A549 (cell line): Measurements from ENCODE around the gene AWAT1. TPM values are rescaled to one million over a fixed set of nuclear protein-coding genes. Genes with fewer than 3 reads are reported as not detected.
"Not testable (repeated sequence)": the region's sequence is repeated elsewhere in the genome, so short reads cannot be mapped to it uniquely, and the experiment has no call there.

Source experiments
- ATAC-seq, 2 experiments: fragments of 200-7000 bp in 1 of 2; fragments of >200 bp in 1 of 2; cut with Nextera tagmentation in 1 of 2; cut with Tn5 transposase in 1 of 2; 3 replicates each; pipeline versions ENCODE4 v1.8.0 to v1.9.1; 2018 to 2020; ENCODE audit warnings: mild to moderate bottlenecking in 1 of 2, moderate library complexity in 1 of 2
- CTCF ChIA-PET: fragments of 300-600 bp; sonication (Branson Sonifier 250); formaldehyde crosslinking; extraction: SDS; loops from one replicate; lab custom pipeline; 2021; ENCODE audit warnings: antibody characterized with exemption, inconsistent platforms; lab: Yijun Ruan, JAX
- POLR2A ChIA-PET: fragments of 350-600 bp; formaldehyde crosslinking; extraction: SDS; loops from one replicate; lab custom pipeline; 2021; ENCODE audit warnings: antibody characterized with exemption, inconsistent platforms; lab: Yijun Ruan, JAX
- DNase-seq, 2 experiments: peaks; one replicate each; pipeline versions ENCODE4 v3.0.0 to v3.0.0-alpha.2; 2011 to 2016; ENCODE audit warnings: low read depth in 1 of 2, low spot score in 1 of 2
- FAIRE-seq: peaks from 2 replicates; lab custom pipeline; 2011; peaks lifted over from hg19 to GRCh38; lab: Jason Lieb, UNC
- H3K27ac ChIP-seq, 2 experiments: fragments of >200 bp; sonication (Bioruptor Twin); formaldehyde crosslinking; 3 replicates each; pipeline ENCODE4 v1.5.1; 2016 to 2017
- H3K4me1 ChIP-seq: fragments of >200 bp; sonication (Bioruptor Twin); formaldehyde crosslinking; 3 replicates; pipeline ENCODE4 v1.6.1; 2016
- H3K4me2 ChIP-seq: fragments of >200 bp; sonication (Bioruptor Twin); formaldehyde crosslinking; 3 replicates; pipeline ENCODE4 v1.6.1; 2016
- H3K4me3 ChIP-seq: fragments of >200 bp; sonication (Bioruptor Twin); formaldehyde crosslinking; 3 replicates; pipeline ENCODE4 v1.5.1; 2016
- H3K9me3 ChIP-seq: fragments of >200 bp; sonication (Bioruptor Twin); formaldehyde crosslinking; 3 replicates; pipeline ENCODE4 v1.6.1; 2016
- BHLHE40 ChIP-seq: IDR thresholded peaks from 2 replicates; pipeline ENCODE4 v1.6.1; 2012; ENCODE audit warnings: low read depth, low read length, inconsistent platforms
- CBX8 ChIP-seq: fragments of 200-600 bp; sonication (generic); IDR thresholded peaks from 2 replicates; pipeline ENCODE4 v1.6.1; 2016
- CEBPB ChIP-seq, 2 experiments: fragments of >200 bp in 1 of 2; sonication (Bioruptor Twin) in 1 of 2; formaldehyde crosslinking in 1 of 2; IDR thresholded peaks; 2 replicates each; pipeline ENCODE4 v1.6.1; 2012 to 2016
- CHD2 ChIP-seq: fragments of 150-350 bp; IDR thresholded peaks from 2 replicates; pipeline ENCODE4 v1.6.1; 2014; ENCODE audit warnings: low read length; ENCODE audit not compliant: partially characterized antibody
- CHD4 ChIP-seq: fragments of 200-600 bp; sonication (generic); IDR thresholded peaks from 2 replicates; pipeline ENCODE4 v1.6.1; 2016; ENCODE audit warnings: antibody characterized with exemption, mild to moderate bottlenecking, borderline replicate concordance
- EHMT2 ChIP-seq: fragments of 200-600 bp; sonication (generic); IDR thresholded peaks from 2 replicates; pipeline ENCODE4 v1.6.1; 2016; ENCODE audit warnings: antibody characterized with exemption, low read depth, mild to moderate bottlenecking, moderate library complexity
- ELK1 ChIP-seq: fragments of 150-350 bp; IDR thresholded peaks from 2 replicates; pipeline ENCODE4 v1.6.1; 2014; ENCODE audit warnings: low read depth, mild to moderate bottlenecking, low read length
- ESRRA ChIP-seq: fragments of 150-350 bp; IDR thresholded peaks from 2 replicates; pipeline ENCODE4 v1.6.1; 2014; ENCODE audit warnings: mild to moderate bottlenecking, low read length, borderline replicate concordance
- FOXS1 ChIP-seq: fragments of 250-450 bp; sonication (Bioruptor Pico); IDR thresholded peaks from 2 replicates; pipeline ENCODE4 v1.5.0; 2020; ENCODE audit warnings: mild to moderate bottlenecking, moderate library complexity
- GATA3 ChIP-seq: IDR thresholded peaks from 2 replicates; pipeline ENCODE4 v1.6.1; 2012; ENCODE audit warnings: borderline replicate concordance
- HOXB13 ChIP-seq: fragments of 250-450 bp; sonication (Bioruptor Pico); IDR thresholded peaks from 2 replicates; pipeline ENCODE4 v1.5.0; 2020; ENCODE audit warnings: low read depth, mild to moderate bottlenecking, moderate library complexity
- HOXB5 ChIP-seq: fragments of 250-450 bp; sonication (Bioruptor Pico); IDR thresholded peaks from 2 replicates; pipeline ENCODE4 v1.5.0; 2020; ENCODE audit warnings: mild to moderate bottlenecking, moderate library complexity
- JUN ChIP-seq, 2 experiments: fragments of >200 bp; sonication (Bioruptor Twin); formaldehyde crosslinking; IDR thresholded peaks; 2 replicates in 1 of 2; 3 replicates in 1 of 2; pipeline ENCODE4 v1.6.1; 2016 to 2017
- KDM1A ChIP-seq: fragments of 200-600 bp; sonication (generic); IDR thresholded peaks from 2 replicates; pipeline ENCODE4 v1.6.1; 2016; ENCODE audit warnings: low read depth, mild to moderate bottlenecking
- PHF8 ChIP-seq: fragments of 200-600 bp; sonication (generic); IDR thresholded peaks from 2 replicates; pipeline ENCODE4 v1.6.1; 2016; ENCODE audit warnings: low read depth, mild to moderate bottlenecking, antibody characterized with exemption, moderate library complexity, borderline replicate concordance
- POLR2AphosphoS2 ChIP-seq: conservative IDR thresholded peaks from 2 replicates; pipeline ENCODE4 v1.6.1; 2012; ENCODE audit warnings: low read length, improper control_type of control experiment, inconsistent platforms
- RCOR1 ChIP-seq: fragments of 150-350 bp; IDR thresholded peaks from 2 replicates; pipeline ENCODE4 v1.6.1; 2014; ENCODE audit warnings: antibody characterized with exemption, low read length, low read depth
- RFX5 ChIP-seq: fragments of 450-650 bp; IDR thresholded peaks from 2 replicates; pipeline ENCODE4 v1.7.1; 2014; ENCODE audit warnings: antibody characterized with exemption, mild to moderate bottlenecking, moderate library complexity
- RNF2 ChIP-seq: fragments of 200-600 bp; sonication (generic); IDR thresholded peaks from 2 replicates; pipeline ENCODE4 v1.6.1; 2016; ENCODE audit warnings: low read depth, mild to moderate bottlenecking, antibody characterized with exemption, moderate library complexity, borderline replicate concordance
- SREBF2 ChIP-seq: fragments of 450-650 bp; IDR thresholded peaks from 2 replicates; pipeline ENCODE4 v1.6.1; 2014; ENCODE audit warnings: mild to moderate bottlenecking, moderate library complexity
- USF2 ChIP-seq: fragments of 450-650 bp; IDR thresholded peaks from 2 replicates; pipeline ENCODE4 v1.6.1; 2014; ENCODE audit warnings: antibody characterized with exemption
- ZFP36 ChIP-seq: fragments of 450-650 bp; IDR thresholded peaks from 2 replicates; pipeline ENCODE4 v1.6.1; 2014; ENCODE audit warnings: borderline replicate concordance; ENCODE audit not compliant: partially characterized antibody
- ZNF302 ChIP-seq: fragments of 250-450 bp; sonication (Bioruptor Pico); IDR thresholded peaks from 2 replicates; pipeline ENCODE4 v1.9.0; 2021; ENCODE audit warnings: inconsistent platforms, mild to moderate bottlenecking, moderate library complexity
- WGBS: methylation state at CpG from one replicate; pipeline ENCODE4 v1.1.6; 2017; ENCODE audit errors: missing lambda C conversion rate; 5-methylcytosine and 5-hydroxymethylcytosine counted together
- polyA plus RNA-seq, 4 experiments: library from polyadenylated mRNA; depleted of rRNA in 3 of 4; stranded (reverse); fragments of >200 nt; fragmentation: RNase III in 1 of 4; extraction: RNeasy Plus Mini Kit Qiagen cat#74134 plus additional on column Dnase treatment in 1 of 4; gene quantifications; 2 replicates in 3 of 4; 3 replicates in 1 of 4; pipeline ENCODE4 v1.2.3, GENCODE V29; 2011 to 2017
- TF ChIP-seq, protein P1 (sequence below): fragments of 250-450 bp; sonication (Bioruptor Pico); IDR thresholded peaks from 2 replicates; pipeline ENCODE4 v1.5.0; 2021; ENCODE audit warnings: mild to moderate bottlenecking, moderate library complexity, borderline replicate concordance
- TF ChIP-seq, protein P2 (sequence below): IDR thresholded peaks from 2 replicates; pipeline ENCODE4 v1.6.1; 2012
- TF ChIP-seq, protein P3 (sequence below): fragments of >200 bp; sonication (Bioruptor Twin); formaldehyde crosslinking; IDR thresholded peaks from 3 replicates; pipeline ENCODE4 v1.6.1; 2016

Gene AWAT1
- polyA plus RNA-seq, 2 of the 4 experiments (the other 2 are of a cell fraction): not detected

DNA sequence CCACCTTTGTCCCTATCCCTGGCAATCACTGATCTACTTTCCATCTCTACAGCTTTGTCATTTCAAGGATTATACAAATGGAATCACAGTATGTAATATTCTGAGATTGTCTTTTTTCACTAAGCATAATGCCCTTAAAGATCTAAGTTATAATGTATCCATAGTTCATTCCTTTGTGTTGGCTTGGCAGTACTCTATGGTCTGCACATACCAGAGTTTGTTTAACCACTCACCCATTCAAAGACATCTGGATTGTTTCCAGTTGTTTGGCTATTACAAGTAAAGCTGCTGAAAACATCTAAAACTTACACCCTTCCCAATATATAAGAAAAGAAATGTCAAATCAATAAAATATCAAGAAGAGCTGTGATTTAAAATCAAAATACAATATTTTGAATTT is 26.0 kb upstream of the AWAT1 start:
- no peak for FAIRE-seq
- Histone ChIP-seq H3K4me3 (no peak overlapping the region), H3K9me3 (no peaks in the 10 kb centered on the region), H3K4me1 (no peaks in the 10 kb centered on the region), H3K4me2 (no peak overlapping the region), H3K27ac (no peak overlapping the region)
- ATAC-seq: no peak
- no peak for DNase-seq
- POLR2A ChIA-PET: no interaction called here
- CTCF ChIA-PET: no interaction called here
- TF ChIP-seq ZNF302 (CRISPR knock-in tag) (no peak), FOXS1 (CRISPR knock-in tag) (no peak), POLR2AphosphoS2 (no peak), RNF2 (no peak)

DNA sequence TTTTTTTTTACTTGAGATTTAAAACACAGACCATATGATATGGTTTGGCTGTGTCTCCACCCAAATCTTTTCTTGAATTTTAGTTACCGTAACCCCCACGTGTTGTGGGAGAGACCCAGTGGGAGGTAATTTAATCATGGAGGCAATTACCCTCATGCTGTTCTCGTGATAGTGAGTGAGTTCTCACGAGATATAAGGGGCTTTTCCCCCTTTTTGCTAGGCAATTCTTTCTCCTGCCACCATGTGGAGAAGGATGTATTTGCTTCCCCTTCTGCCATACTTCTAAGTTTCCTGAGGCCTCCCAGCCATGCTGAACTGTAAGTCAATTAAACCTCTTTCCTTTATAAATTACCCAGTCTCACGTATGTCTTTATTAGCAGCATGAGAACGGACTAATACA is 24.9 kb upstream of the AWAT1 start:
- H3K9me3 ChIP-seq, H3K4me3 ChIP-seq, ATAC-seq, H3K4me2 ChIP-seq, H3K4me1 ChIP-seq, FAIRE-seq, POLR2A ChIA-PET, H3K27ac ChIP-seq: not testable (repeated sequence)
- peak in 1 of 2 experiments; percentile 9 for DNase-seq
- WGBS: 41% methylated on average over 6 of the region's 6 CpGs
- CTCF ChIA-PET: interaction anchor here (0.6 kb wide), 1 partner anchor 53 kb away, joined by 3 read pairs; no protein-coding TSS in a partner anchor

GRCh38 chrX:70219938-70220764 is 14.3 kb upstream of the AWAT1 start:
- 10% methylated on average over 4 of the region's 5 CpGs for WGBS
- POLR2A ChIA-PET: interaction anchor here (1.1 kb wide), 1 partner anchor 87 kb away, joined by 4 read pairs; the partner anchor contains the start of gene IGBP1
- peak; percentile 98 for ATAC-seq
- H3K4me3 ChIP-seq: no peak overlapping the region
- H3K27ac ChIP-seq: peak overlapping the region; percentile 60 to 63; a peak in 4 of 6 replicates
- peaks cover 15% of the 10 kb centered on the region for H3K4me1 ChIP-seq
- no peaks in the 10 kb centered on the region for H3K9me3 ChIP-seq
- peak; percentile 99 for FAIRE-seq
- peak overlapping the region; percentile 56 for H3K4me2 ChIP-seq
- peak; percentile 64 to 95 for DNase-seq
- CTCF ChIA-PET: interaction anchor here (1.2 to 1.6 kb wide), 2 partner anchors 53 to 87 kb away, joined by 3 to 5 read pairs; partner anchors contain the start of gene IGBP1
- TF ChIP-seq ELK1 (no peak), CHD2 (no peak), JUN (IDR thresholded peaks at IDR 0.05) (peak; percentile 83 to 88; a peak in 4 of 5 replicates), CBX8 (no peak), SREBF2 (no peak), USF2 (no peak), EHMT2 (no peak), BHLHE40 (no peak), KDM1A (no peak), HOXB13 (CRISPR knock-in tag) (no peak), RFX5 (no peak), HOXB5 (CRISPR knock-in tag) (peak; percentile 88; the same call in 1 of the 2 replicates), RCOR1 (no peak), GATA3 (peak; percentile 100), CEBPB (IDR thresholded peaks at IDR 0.05) (peak in 1 of 2 experiments; percentile 67; a peak in 1 of 4 replicates), PHF8 (no peak), ESRRA (no peak), ZFP36 (peak; percentile 71), CHD4 (no peak), ZNF302 (CRISPR knock-in tag) (no peak)
- TF ChIP-seq, protein P1, sequence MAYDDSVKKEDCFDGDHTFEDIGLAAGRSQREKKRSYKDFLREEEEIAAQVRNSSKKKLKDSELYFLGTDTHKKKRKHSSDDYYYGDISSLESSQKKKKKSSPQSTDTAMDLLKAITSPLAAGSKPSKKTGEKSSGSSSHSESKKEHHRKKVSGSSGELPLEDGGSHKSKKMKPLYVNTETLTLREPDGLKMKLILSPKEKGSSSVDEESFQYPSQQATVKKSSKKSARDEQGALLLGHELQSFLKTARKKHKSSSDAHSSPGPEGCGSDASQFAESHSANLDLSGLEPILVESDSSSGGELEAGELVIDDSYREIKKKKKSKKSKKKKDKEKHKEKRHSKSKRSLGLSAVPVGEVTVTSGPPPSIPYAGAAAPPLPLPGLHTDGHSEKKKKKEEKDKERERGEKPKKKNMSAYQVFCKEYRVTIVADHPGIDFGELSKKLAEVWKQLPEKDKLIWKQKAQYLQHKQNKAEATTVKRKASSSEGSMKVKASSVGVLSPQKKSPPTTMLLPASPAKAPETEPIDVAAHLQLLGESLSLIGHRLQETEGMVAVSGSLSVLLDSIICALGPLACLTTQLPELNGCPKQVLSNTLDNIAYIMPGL (CRISPR knock-in tag): no peak
- TF ChIP-seq, protein P2, sequence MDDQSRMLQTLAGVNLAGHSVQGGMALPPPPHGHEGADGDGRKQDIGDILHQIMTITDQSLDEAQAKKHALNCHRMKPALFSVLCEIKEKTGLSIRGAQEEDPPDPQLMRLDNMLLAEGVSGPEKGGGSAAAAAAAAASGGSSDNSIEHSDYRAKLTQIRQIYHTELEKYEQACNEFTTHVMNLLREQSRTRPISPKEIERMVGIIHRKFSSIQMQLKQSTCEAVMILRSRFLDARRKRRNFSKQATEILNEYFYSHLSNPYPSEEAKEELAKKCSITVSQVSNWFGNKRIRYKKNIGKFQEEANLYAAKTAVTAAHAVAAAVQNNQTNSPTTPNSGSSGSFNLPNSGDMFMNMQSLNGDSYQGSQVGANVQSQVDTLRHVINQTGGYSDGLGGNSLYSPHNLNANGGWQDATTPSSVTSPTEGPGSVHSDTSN: peak; percentile 71; the same call in 1 of the 2 replicates
- TF ChIP-seq, protein P3, sequence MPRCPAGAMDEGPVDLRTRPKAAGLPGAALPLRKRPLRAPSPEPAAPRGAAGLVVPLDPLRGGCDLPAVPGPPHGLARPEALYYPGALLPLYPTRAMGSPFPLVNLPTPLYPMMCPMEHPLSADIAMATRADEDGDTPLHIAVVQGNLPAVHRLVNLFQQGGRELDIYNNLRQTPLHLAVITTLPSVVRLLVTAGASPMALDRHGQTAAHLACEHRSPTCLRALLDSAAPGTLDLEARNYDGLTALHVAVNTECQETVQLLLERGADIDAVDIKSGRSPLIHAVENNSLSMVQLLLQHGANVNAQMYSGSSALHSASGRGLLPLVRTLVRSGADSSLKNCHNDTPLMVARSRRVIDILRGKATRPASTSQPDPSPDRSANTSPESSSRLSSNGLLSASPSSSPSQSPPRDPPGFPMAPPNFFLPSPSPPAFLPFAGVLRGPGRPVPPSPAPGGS: peak; percentile 85; the same call in 2 of the 3 replicates
